MG63 (cell line): Measurements from ENCODE around the gene MCF2L2. TPM values are rescaled to one million over a fixed set of nuclear protein-coding genes. Genes with fewer than 3 reads are reported as not detected.
A peak's percentile ranks its signal among the peaks of the same experiment; 100 is the strongest.

Experiments used
- DNase-seq: peaks from one replicate; pipeline ENCODE4 v3.0.0-alpha.2; 2020
- H3K27me3 ChIP-seq: fragments of 250-450 bp; sonication (Bioruptor Pico); 2 replicates; pipeline ENCODE4 v1.5.1; 2020; ENCODE audit warnings: mild to moderate bottlenecking, moderate library complexity
- H3K36me3 ChIP-seq: fragments of 250-450 bp; sonication (Bioruptor Pico); 2 replicates; pipeline ENCODE4 v1.5.1; 2020; ENCODE audit warnings: mild to moderate bottlenecking, moderate library complexity
- H3K4me3 ChIP-seq: fragments of 250-450 bp; sonication (Bioruptor Pico); 2 replicates; pipeline ENCODE4 v1.5.1; 2020; ENCODE audit warnings: mild to moderate bottlenecking, moderate library complexity
- H3K9me3 ChIP-seq: fragments of 250-450 bp; sonication (Bioruptor Pico); 2 replicates; pipeline ENCODE4 v1.5.1; 2020; ENCODE audit warnings: mild to moderate bottlenecking, moderate library complexity
- total RNA-seq: library from RNA; depleted of rRNA; stranded (reverse); fragments of >200 nt; shearing (Covaris generic); gene quantifications from 2 replicates; pipeline ENCODE4 v1.2.3, GENCODE V29; 2014; ENCODE audit warnings: low replicate concordance

MCF2L2 gene
- total RNA-seq, 1 experiment from 2014 or later = not detected

GRCh38 chr3:183281126-183281797 is 147.2 kb downstream of the MCF2L2 start:
- H3K4me3 ChIP-seq = no peak overlapping the region
- H3K9me3 ChIP-seq = no peaks in the 10 kb centered on the region
- no peaks in the 10 kb centered on the region for H3K36me3 ChIP-seq
- DNase-seq = no peak
- no peaks in the 10 kb centered on the region for H3K27me3 ChIP-seq

GRCh38 chr3:183279371-183279770 is 149.0 kb downstream of the MCF2L2 start:
- no peaks in the 10 kb centered on the region for H3K9me3 ChIP-seq
- no peaks in the 10 kb centered on the region for H3K36me3 ChIP-seq
- no peaks in the 10 kb centered on the region for H3K27me3 ChIP-seq
- H3K4me3 ChIP-seq = no peak overlapping the region
- no peak for DNase-seq

DNA sequence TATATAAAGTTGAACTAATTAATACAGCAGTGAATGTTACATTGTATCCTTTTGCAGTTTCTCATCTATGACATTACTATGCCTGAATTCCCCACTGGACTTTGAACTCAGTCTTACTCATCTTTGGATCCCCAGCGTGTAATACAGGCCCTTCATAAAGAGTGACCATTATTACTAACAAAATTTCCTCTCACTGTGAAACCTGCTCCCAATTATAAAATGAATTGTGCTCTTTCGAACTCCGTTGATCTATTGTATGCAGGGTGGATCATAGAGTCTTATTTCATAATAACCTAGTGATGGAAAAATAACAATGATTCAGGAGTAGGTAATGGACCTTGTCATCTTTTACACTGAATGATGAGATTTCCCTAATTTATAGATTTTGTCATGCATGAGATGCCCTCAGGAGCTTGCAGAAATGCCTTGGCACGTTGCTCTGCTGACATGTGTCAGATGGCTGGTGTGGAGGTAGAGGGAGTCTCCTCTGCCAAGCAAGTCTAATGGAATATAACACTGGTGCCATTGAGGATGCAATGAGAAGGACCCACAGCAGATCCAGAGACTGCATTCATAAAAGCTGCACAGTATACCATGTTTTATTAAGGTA is 149.8 kb downstream of the MCF2L2 start:
- H3K36me3 ChIP-seq = no peaks in the 10 kb centered on the region
- no peaks in the 10 kb centered on the region for H3K27me3 ChIP-seq
- H3K9me3 ChIP-seq = no peaks in the 10 kb centered on the region
- DNase-seq = peak; percentile 61
- no peak overlapping the region for H3K4me3 ChIP-seq

GRCh38 chr3:183277260-183277659 is 151.2 kb downstream of the MCF2L2 start:
- H3K36me3 ChIP-seq = no peaks in the 10 kb centered on the region
- H3K27me3 ChIP-seq = no peaks in the 10 kb centered on the region
- no peaks in the 10 kb centered on the region for H3K9me3 ChIP-seq
- H3K4me3 ChIP-seq = no peak overlapping the region
- no peak for DNase-seq

DNA sequence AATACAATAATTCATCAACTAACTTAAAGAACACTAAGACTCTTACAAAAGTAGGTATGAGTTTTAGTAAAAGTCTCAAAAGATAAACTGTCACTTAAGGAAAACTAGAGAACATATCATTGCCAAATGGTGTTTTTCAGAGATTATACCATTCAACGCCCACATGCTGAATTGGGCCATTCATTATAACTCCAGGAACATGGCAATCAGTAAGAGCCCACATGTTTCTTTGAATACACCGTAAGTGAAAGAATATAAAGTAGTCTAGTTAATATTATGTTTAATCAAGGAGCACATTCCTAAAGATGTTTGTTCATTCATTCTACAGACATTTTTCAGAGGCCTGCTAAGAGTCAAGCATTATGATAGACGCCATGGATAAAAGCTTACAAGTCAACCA is 152.5 kb downstream of the MCF2L2 start:
- Histone ChIP-seq H3K36me3 (no peaks in the 10 kb centered on the region), H3K4me3 (no peak overlapping the region), H3K27me3 (no peaks in the 10 kb centered on the region), H3K9me3 (no peaks in the 10 kb centered on the region)
- no peak for DNase-seq

DNA sequence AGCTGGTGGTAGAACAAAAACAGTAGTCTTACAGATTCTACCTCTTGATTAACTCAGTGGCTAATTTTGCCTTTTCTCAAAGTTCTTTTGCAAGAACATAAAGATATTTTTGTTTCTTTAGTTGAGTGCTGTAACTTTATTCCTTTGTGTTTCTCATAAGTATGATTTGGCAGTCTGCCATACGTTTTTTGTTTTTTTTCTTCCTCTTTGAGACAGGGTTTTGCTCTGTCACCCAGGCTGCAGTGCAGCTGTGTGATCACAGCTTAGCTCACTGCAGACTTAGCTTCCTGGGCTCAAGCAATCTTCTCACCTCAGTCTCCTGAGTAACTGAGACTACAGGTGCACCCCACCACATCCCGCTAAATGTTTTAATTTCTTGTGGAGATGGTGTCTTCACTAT is 153.0 kb downstream of the MCF2L2 start:
- Histone ChIP-seq H3K9me3 (no peaks in the 10 kb centered on the region), H3K27me3 (no peaks in the 10 kb centered on the region), H3K36me3 (no peaks in the 10 kb centered on the region), H3K4me3 (no peak overlapping the region)
- DNase-seq = no peak

DNA sequence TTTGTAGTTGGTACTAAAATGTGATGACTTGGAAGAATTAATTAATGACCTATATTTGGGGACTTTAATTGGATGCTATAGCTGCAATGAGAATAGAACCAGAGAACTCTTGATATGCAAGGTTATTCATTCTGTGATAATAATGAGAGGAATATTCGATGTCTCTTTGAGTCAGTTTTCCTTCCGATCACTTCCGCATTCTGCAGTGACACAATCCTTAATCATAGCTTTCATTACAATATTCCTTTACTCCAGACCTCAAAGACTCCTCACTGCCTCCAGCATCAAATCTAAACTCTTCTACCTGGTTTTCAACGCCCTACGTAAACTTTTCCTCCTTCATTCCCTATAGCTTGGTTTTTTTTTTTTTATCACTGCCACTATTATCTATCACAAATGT is 153.8 kb downstream of the MCF2L2 start:
- H3K27me3 ChIP-seq = no peaks in the 10 kb centered on the region
- H3K4me3 ChIP-seq = no peak overlapping the region
- H3K36me3 ChIP-seq = no peaks in the 10 kb centered on the region
- DNase-seq = no peak
- H3K9me3 ChIP-seq = no peaks in the 10 kb centered on the region

DNA sequence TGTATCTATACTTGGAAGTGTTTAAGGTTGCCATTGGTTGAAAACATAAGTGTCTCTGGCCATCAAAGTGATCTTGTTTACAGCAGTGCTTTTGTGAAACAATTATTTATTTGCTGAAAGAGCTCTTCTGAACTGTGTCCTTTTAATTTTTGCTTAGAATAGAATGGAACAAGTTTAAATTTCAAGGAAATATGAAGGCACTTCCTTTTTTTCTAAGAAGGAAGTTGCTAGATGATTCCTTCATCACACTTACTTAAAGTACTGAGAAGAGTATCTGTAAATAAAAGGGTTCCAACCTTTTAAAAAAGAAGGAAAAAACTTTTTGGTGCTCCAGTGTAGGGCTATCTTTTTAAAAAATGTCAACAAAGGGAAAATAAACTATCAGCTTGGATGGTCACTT is 155.6 kb downstream of the MCF2L2 start:
- H3K27me3 ChIP-seq = no peaks in the 10 kb centered on the region

GRCh38 chr3:183272142-183272541 is 156.3 kb downstream of the MCF2L2 start:
- DNase-seq = no peak
- H3K9me3 ChIP-seq = no peaks in the 10 kb centered on the region
- H3K36me3 ChIP-seq = no peaks in the 10 kb centered on the region

More for the DNA sequence above, 155.6 kb downstream of the MCF2L2 start:
- no peak for DNase-seq
- Histone ChIP-seq H3K36me3 (no peaks in the 10 kb centered on the region), H3K4me3 (no peak overlapping the region), H3K9me3 (no peaks in the 10 kb centered on the region)

GRCh38 chr3:183270344-183270743 is 158.1 kb downstream of the MCF2L2 start:
- H3K9me3 ChIP-seq = no peaks in the 10 kb centered on the region
- H3K27me3 ChIP-seq = no peaks in the 10 kb centered on the region
- no peak for DNase-seq
- H3K36me3 ChIP-seq = no peaks in the 10 kb centered on the region
- H3K4me3 ChIP-seq = no peak overlapping the region

More at GRCh38 chr3:183272142-183272541, 156.3 kb downstream of the MCF2L2 start:
- H3K4me3 ChIP-seq = no peak overlapping the region
- H3K27me3 ChIP-seq = no peaks in the 10 kb centered on the region

GRCh38 chr3:183269345-183269744 is 159.1 kb downstream of the MCF2L2 start:
- H3K9me3 ChIP-seq = no peaks in the 10 kb centered on the region
- no peak for DNase-seq
- no peaks in the 10 kb centered on the region for H3K36me3 ChIP-seq
- no peak overlapping the region for H3K4me3 ChIP-seq
- no peaks in the 10 kb centered on the region for H3K27me3 ChIP-seq

DNA sequence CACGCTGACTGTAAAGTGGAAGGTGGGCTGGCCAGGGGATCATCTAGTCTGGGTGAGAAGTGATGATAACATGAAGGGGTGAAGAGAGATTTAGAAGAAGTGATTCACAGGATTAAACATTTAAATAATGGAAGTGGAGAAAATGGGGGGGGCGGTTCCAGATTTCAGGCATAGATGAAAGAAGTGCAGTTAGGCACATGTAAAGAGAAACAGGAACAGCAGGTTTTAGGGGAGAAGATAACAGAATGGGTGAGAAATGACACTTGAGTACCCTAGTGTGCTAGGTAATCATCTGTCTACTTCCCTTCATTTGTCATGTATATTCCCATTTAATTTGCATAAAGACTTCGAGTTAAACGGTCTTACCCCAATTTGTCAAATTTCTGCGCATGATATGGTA is 160.1 kb downstream of the MCF2L2 start:
- Histone ChIP-seq H3K36me3 (no peaks in the 10 kb centered on the region), H3K9me3 (no peaks in the 10 kb centered on the region), H3K27me3 (no peaks in the 10 kb centered on the region), H3K4me3 (no peak overlapping the region)
- no peak for DNase-seq

- Histone ChIP-seq H3K9me3 (no peaks in the 10 kb centered on the region), H3K36me3 (no peaks in the 10 kb centered on the region), H3K4me3 (no peak overlapping the region), H3K27me3 (no peaks in the 10 kb centered on the region)
- DNase-seq = no peak
Measured at GRCh38 chr3:183267140-183267539, 161.3 kb downstream of the MCF2L2 start.

GRCh38 chr3:183266454-183266853 is 162.0 kb downstream of the MCF2L2 start:
- no peaks in the 10 kb centered on the region for H3K27me3 ChIP-seq
- H3K9me3 ChIP-seq = no peaks in the 10 kb centered on the region
- H3K4me3 ChIP-seq = no peak overlapping the region
- DNase-seq = no peak
- no peaks in the 10 kb centered on the region for H3K36me3 ChIP-seq

DNA sequence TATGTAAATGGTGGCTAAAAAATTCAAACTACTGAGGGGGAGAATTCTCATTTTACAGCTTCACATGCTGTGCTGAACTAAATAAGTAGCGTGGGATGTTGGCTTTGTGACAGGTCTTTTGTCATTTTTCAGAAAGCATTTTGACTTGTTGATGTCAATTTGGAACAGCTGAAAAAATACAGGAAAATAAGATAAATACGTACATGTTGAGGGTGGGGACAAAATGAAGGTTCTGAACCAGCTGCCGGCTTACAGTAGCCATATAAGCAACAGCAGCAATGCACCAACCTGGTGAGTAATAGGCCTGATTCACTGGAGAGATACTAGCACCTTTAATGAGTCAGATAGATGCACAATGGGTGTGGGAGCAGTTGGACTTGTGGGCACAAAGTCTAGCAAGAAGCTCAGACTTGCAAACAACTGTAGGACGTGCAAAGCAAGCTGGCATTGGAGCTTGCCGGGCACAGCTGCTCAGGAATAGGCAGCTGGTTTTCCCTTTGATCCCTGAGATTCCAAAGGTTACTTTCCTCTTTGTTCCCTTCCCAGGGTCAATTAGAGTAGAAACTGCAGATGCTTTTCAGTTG is 162.5 kb downstream of the MCF2L2 start:
- H3K36me3 ChIP-seq = no peaks in the 10 kb centered on the region
- H3K4me3 ChIP-seq = no peak overlapping the region
- no peaks in the 10 kb centered on the region for H3K27me3 ChIP-seq
- no peaks in the 10 kb centered on the region for H3K9me3 ChIP-seq
- DNase-seq = peak; percentile 30

- H3K4me3 ChIP-seq = no peak overlapping the region
- H3K27me3 ChIP-seq = no peaks in the 10 kb centered on the region
- no peak for DNase-seq
- no peaks in the 10 kb centered on the region for H3K36me3 ChIP-seq
- no peaks in the 10 kb centered on the region for H3K9me3 ChIP-seq
Measured at GRCh38 chr3:183265157-183265642, 163.2 kb downstream of the MCF2L2 start.

DNA sequence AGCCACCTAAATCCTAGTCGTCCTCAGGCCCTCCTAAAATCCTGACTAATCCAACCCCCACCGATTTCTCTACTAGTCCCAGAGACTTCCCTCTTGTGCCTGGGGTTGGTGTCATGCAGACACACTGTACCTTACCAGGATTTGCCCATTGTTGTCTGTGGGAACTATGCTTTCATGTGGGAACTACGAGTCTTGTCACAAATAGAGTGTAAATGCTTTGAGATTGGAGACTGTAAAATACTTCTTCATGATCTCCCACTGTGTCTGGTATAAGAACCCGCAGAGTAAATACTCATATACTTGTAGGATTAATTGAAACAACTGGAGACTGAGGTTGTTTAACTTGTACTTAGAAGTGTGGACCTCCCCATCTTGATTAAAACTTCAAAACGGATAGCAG is 164.2 kb downstream of the MCF2L2 start:
- no peak for DNase-seq
- H3K27me3 ChIP-seq = no peaks in the 10 kb centered on the region
- no peaks in the 10 kb centered on the region for H3K36me3 ChIP-seq
- no peak overlapping the region for H3K4me3 ChIP-seq
- H3K9me3 ChIP-seq = no peaks in the 10 kb centered on the region

GRCh38 chr3:183262875-183263378 is 165.5 kb downstream of the MCF2L2 start:
- no peaks in the 10 kb centered on the region for H3K9me3 ChIP-seq
- DNase-seq = no peak
- no peaks in the 10 kb centered on the region for H3K36me3 ChIP-seq
- no peak overlapping the region for H3K4me3 ChIP-seq
- no peaks in the 10 kb centered on the region for H3K27me3 ChIP-seq
